Suprapubic skin (tissue), 4 donors: ENCODE results near the gene FSCN2. TPM values are rescaled to one million over a fixed set of nuclear protein-coding genes. Genes with fewer than 3 reads are reported as not detected.

Experiments used
- DNase-seq, 2 donors: peaks; one replicate each; pipeline ENCODE4 v3.0.0-alpha.2; 2019; ENCODE audit warnings: low spot score in 2 of 2
- H3K27ac ChIP-seq: fragments of 200-600 bp; sonication (generic); one replicate; pipeline ENCODE4 v1.5.1; 2019
- H3K27me3 ChIP-seq: fragments of 200-600 bp; sonication (generic); one replicate; pipeline ENCODE4 v1.5.1; 2019
- H3K36me3 ChIP-seq: fragments of 200-600 bp; sonication (generic); one replicate; pipeline ENCODE4 v1.5.1; 2019
- H3K4me1 ChIP-seq: fragments of 200-600 bp; sonication (generic); one replicate; pipeline ENCODE4 v1.5.1; 2019
- H3K4me3 ChIP-seq: fragments of 200-600 bp; sonication (generic); one replicate; pipeline ENCODE4 v1.5.1; 2019; ENCODE audit warnings: mild to moderate bottlenecking
- H3K9me3 ChIP-seq: fragments of 200-600 bp; sonication (generic); one replicate; pipeline ENCODE4 v1.5.1; 2019
- CTCF ChIP-seq, 2 donors: fragments of 200-600 bp in 1 of 2; fragments of 450-650 bp in 1 of 2; sonication (generic) in 1 of 2; IDR thresholded peaks; one replicate each; pipeline ENCODE4 v1.5.1; 2016 to 2019; ENCODE audit warnings: antibody characterized with exemption in 2 of 2, mild to moderate bottlenecking in 1 of 2, moderate library complexity in 1 of 2
- EP300 ChIP-seq: sonication (generic); formaldehyde crosslinking; IDR thresholded peaks from one replicate; pipeline ENCODE4 v1.6.1; 2017; ENCODE audit warnings: antibody characterized with exemption
- POLR2A ChIP-seq, 2 donors: fragments of 450-650 bp; IDR thresholded peaks; one replicate each; pipeline ENCODE4 v1.6.1; 2017; ENCODE audit warnings: antibody characterized with exemption in 2 of 2, mild to moderate bottlenecking in 2 of 2, moderate library complexity in 2 of 2
- POLR2AphosphoS5 ChIP-seq, 3 donors: sonication (generic); formaldehyde crosslinking; IDR thresholded peaks; one replicate each; pipeline ENCODE4 v1.6.1; 2017; ENCODE audit warnings: antibody characterized with exemption in 3 of 3
- WGBS: methylation state at CpG from one replicate; pipeline ENCODE4 v1.1.5; 2018; 5-methylcytosine and 5-hydroxymethylcytosine counted together
- total RNA-seq, 4 donors: library from RNA; depleted of rRNA; stranded (reverse); fragments of >200 nt; gene quantifications; one replicate each; pipeline ENCODE4 v1.1.0, GENCODE V29; 2016

FSCN2 gene
- total RNA-seq, 4 donors from 2014 or later, result 0.52 to 4.7 (median 3.3) TPM

- 84% methylated on average over 21 of the region's 36 CpGs for WGBS
- H3K27me3 ChIP-seq, result no peaks in the 10 kb centered on the region
These were observed 18.9 kb downstream of the FSCN2 start for GRCh38 chr17:81546906-81547613.

GRCh38 chr17:81547614-81547982 lies 19.4 kb downstream of the FSCN2 start:
- WGBS, result 70% methylated on average over 4 of the region's 14 CpGs
- peaks cover 73% of the 10 kb centered on the region for H3K36me3 ChIP-seq

More at GRCh38 chr17:81546906-81547613, 18.9 kb downstream of the FSCN2 start:
- Histone ChIP-seq H3K36me3 (peaks cover 76% of the 10 kb centered on the region), H3K27ac (no peak overlapping the region), H3K4me3 (no peak overlapping the region), H3K9me3 (no peaks in the 10 kb centered on the region), H3K4me1 (peaks cover 12% of the 10 kb centered on the region)
- no peak for DNase-seq
- TF ChIP-seq POLR2A (IDR thresholded peaks at IDR 0.05) (no peak), POLR2AphosphoS5 (IDR thresholded peaks at IDR 0.05) (no peak), CTCF (IDR thresholded peaks at IDR 0.05) (no peak), EP300 (no peak)

GRCh38 chr17:81549031-81549557 lies 20.9 kb downstream of the FSCN2 start:
- Histone ChIP-seq H3K27me3 (no peaks in the 10 kb centered on the region), H3K27ac (no peak overlapping the region), H3K36me3 (peaks cover 58% of the 10 kb centered on the region), H3K4me1 (peaks cover 26% of the 10 kb centered on the region), H3K9me3 (no peaks in the 10 kb centered on the region), H3K4me3 (no peak overlapping the region)
- DNase-seq, result no peak
- 86% methylated on average over 16 of the region's 16 CpGs for WGBS
- TF ChIP-seq EP300, result no peak
- no peak for TF ChIP-seq POLR2A (IDR thresholded peaks at IDR 0.05)
- TF ChIP-seq CTCF (IDR thresholded peaks at IDR 0.05), result no peak
- no peak for TF ChIP-seq POLR2AphosphoS5 (IDR thresholded peaks at IDR 0.05)

More at GRCh38 chr17:81547614-81547982, 19.4 kb downstream of the FSCN2 start:
- TF ChIP-seq POLR2AphosphoS5 (IDR thresholded peaks at IDR 0.05) (no peak), EP300 (no peak)
- H3K4me3 ChIP-seq, result no peak overlapping the region
- peaks cover 12% of the 10 kb centered on the region for H3K4me1 ChIP-seq
- DNase-seq, result no peak
- no peaks in the 10 kb centered on the region for H3K9me3 ChIP-seq
- no peak overlapping the region for H3K27ac ChIP-seq
- no peaks in the 10 kb centered on the region for H3K27me3 ChIP-seq

GRCh38 chr17:81549826-81550225 lies 21.6 kb downstream of the FSCN2 start:
- Histone ChIP-seq H3K4me1 (peaks cover 28% of the 10 kb centered on the region), H3K9me3 (no peaks in the 10 kb centered on the region), H3K4me3 (no peak overlapping the region), H3K36me3 (peaks cover 50% of the 10 kb centered on the region), H3K27me3 (no peaks in the 10 kb centered on the region), H3K27ac (no peak overlapping the region)
- peak in 1 of 2 donors; percentile 78 for DNase-seq
- no peak for TF ChIP-seq POLR2A (IDR thresholded peaks at IDR 0.05)
- TF ChIP-seq POLR2AphosphoS5 (IDR thresholded peaks at IDR 0.05), result no peak
- no peak for TF ChIP-seq EP300
- no peak for TF ChIP-seq CTCF (IDR thresholded peaks at IDR 0.05)
- whole genome bisulfite sequencing, result 98% methylated on average over 7 of the region's 8 CpGs

- TF ChIP-seq POLR2AphosphoS5 (IDR thresholded peaks at IDR 0.05) (no peak), CTCF (IDR thresholded peaks at IDR 0.05) (no peak), POLR2A (IDR thresholded peaks at IDR 0.05) (no peak), EP300 (no peak)
- Histone ChIP-seq H3K27me3 (no peaks in the 10 kb centered on the region), H3K4me1 (peaks cover 28% of the 10 kb centered on the region), H3K36me3 (peaks cover 46% of the 10 kb centered on the region), H3K4me3 (no peak overlapping the region), H3K9me3 (no peaks in the 10 kb centered on the region), H3K27ac (no peak overlapping the region)
- WGBS, result 85% methylated on average over 4 of the region's 15 CpGs
- no peak for DNase-seq
These were observed 22.1 kb downstream of the FSCN2 start for GRCh38 chr17:81550285-81550684.
